GM18873 (cell line): ENCODE results near the gene DOCK11.
"Not testable (repeated sequence)": the region's sequence is repeated elsewhere in the genome, so short reads cannot be mapped to it uniquely, and the experiment has no call there.

ENCODE experiments used
- ATAC-seq: cut with Tn5 transposase; IDR thresholded peaks from one replicate; pipeline ENCODE4 v1.9.1; 2021; ENCODE audit warnings: mild to moderate bottlenecking, moderate library complexity, moderate number of reproducible peaks; ENCODE audit not compliant: unreplicated experiment, low FRiP score

Gene DOCK11

GRCh38 chrX:118564498-118564897 lies 68.9 kb downstream of the DOCK11 start:
- no peak for ATAC-seq

- ATAC-seq = no peak
Measured at GRCh38 chrX:118565853-118566252, 70.2 kb downstream of the DOCK11 start.

GRCh38 chrX:118566359-118566758 lies 70.7 kb downstream of the DOCK11 start:
- ATAC-seq = no peak

- ATAC-seq = no peak
Measured at GRCh38 chrX:118569676-118570075, 74.1 kb downstream of the DOCK11 start.

GRCh38 chrX:118570209-118570608 lies 74.6 kb downstream of the DOCK11 start:
- no peak for ATAC-seq

- ATAC-seq = no peak
Measured at GRCh38 chrX:118571836-118572235, 76.2 kb downstream of the DOCK11 start.

GRCh38 chrX:118574666-118575065 lies 79.1 kb downstream of the DOCK11 start:
- ATAC-seq = no peak

- ATAC-seq = no peak
Measured at GRCh38 chrX:118577041-118577440, 81.4 kb downstream of the DOCK11 start.

GRCh38 chrX:118579417-118579816 lies 83.8 kb downstream of the DOCK11 start:
- no peak for ATAC-seq

GRCh38 chrX:118582926-118583325 lies 87.3 kb downstream of the DOCK11 start:
- not testable (repeated sequence) for ATAC-seq

GRCh38 chrX:118583781-118584180 lies 88.2 kb downstream of the DOCK11 start:
- no peak for ATAC-seq

GRCh38 chrX:118585296-118585695 lies 89.7 kb downstream of the DOCK11 start:
- ATAC-seq = no peak

- ATAC-seq = not testable (repeated sequence)
Measured at GRCh38 chrX:118586206-118586605, 90.6 kb downstream of the DOCK11 start.

- no peak for ATAC-seq
Measured at GRCh38 chrX:118588715-118589114, 93.1 kb downstream of the DOCK11 start.

- no peak for ATAC-seq
Measured at GRCh38 chrX:118589227-118589626, 93.6 kb downstream of the DOCK11 start.

GRCh38 chrX:118593407-118593806 lies 97.8 kb downstream of the DOCK11 start:
- ATAC-seq = no peak

GRCh38 chrX:118594697-118595420 lies 99.2 kb downstream of the DOCK11 start:
- ATAC-seq = no peak

GRCh38 chrX:118595501-118596042 lies 100.0 kb downstream of the DOCK11 start:
- no peak for ATAC-seq

GRCh38 chrX:118596390-118596789 lies 100.8 kb downstream of the DOCK11 start:
- no peak for ATAC-seq

- no peak for ATAC-seq
Measured at GRCh38 chrX:118603981-118604380, 108.4 kb downstream of the DOCK11 start.

- no peak for ATAC-seq
Measured at GRCh38 chrX:118612290-118612689, 116.7 kb downstream of the DOCK11 start.

- ATAC-seq = no peak
Measured at GRCh38 chrX:118614150-118614549, 118.5 kb downstream of the DOCK11 start.
